Effector memory CD4-positive, alpha-beta T cell (primary cell): ENCODE results near the gene ATG7.
"Not testable (repeated sequence)": the region's sequence is repeated elsewhere in the genome, so short reads cannot be mapped to it uniquely, and the experiment has no call there.

Experiments used
- DNase-seq, 3 donors: peaks; one replicate each; pipeline ENCODE4 v3.0.0-alpha.2; 2020
- H3K27ac ChIP-seq: 2 replicates; pipeline ENCODE4 v1.7.0; 2013; ENCODE audit warnings: mild to moderate bottlenecking, low read length, moderate library complexity; ENCODE audit not compliant: insufficient read depth, poor library complexity, severe bottlenecking
- H3K27me3 ChIP-seq: replicated peaks from 2 replicates; pipeline ENCODE4 v1.7.0; 2013; ENCODE audit warnings: mild to moderate bottlenecking, low read length; ENCODE audit not compliant: insufficient read depth, control insufficient read depth, poor library complexity, severe bottlenecking
- H3K36me3 ChIP-seq: 2 replicates; pipeline ENCODE4 v1.7.0; 2013; ENCODE audit warnings: mild to moderate bottlenecking, low read length, moderate library complexity; ENCODE audit not compliant: control insufficient read depth, insufficient read depth
- H3K4me1 ChIP-seq: 2 replicates; pipeline ENCODE4 v1.7.0; 2013; ENCODE audit warnings: low read length, mild to moderate bottlenecking; ENCODE audit not compliant: control insufficient read depth, insufficient read depth, poor library complexity, severe bottlenecking
- H3K4me3 ChIP-seq: 2 replicates; pipeline ENCODE4 v1.7.0; 2013; ENCODE audit warnings: low read length, low read depth, mild to moderate bottlenecking; ENCODE audit not compliant: insufficient read depth, poor library complexity, severe bottlenecking
- H3K9me3 ChIP-seq: 2 replicates; pipeline ENCODE4 v1.7.0; 2013; ENCODE audit warnings: mild to moderate bottlenecking, low read length, moderate library complexity; ENCODE audit not compliant: control insufficient read depth

ATG7 gene

DNA sequence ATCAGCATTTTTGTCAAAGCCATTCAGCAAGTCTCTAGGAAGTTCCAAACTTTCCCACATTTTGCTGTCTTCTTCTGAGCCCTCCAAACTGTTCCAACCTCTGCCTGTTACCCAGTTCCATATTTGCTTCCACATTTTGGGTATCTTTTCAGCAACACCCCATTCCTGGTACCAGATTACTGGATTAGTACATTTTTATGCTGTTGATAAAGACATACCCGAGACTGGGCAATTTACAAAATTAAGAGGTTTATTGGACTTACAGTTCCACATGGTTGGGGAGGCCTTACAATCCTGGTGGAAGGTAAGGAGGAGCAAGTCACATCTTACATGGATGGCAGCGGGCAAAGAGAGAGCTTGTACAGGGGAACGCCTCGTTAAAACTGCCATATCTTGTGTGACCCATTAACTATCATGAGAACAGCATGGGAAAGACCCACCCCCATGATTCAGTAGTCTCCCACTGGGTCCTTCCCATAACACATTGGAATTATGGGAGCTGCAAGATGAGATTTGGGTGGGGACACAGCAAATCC, 136.2 kb downstream of the ATG7 start:
- not testable (repeated sequence) for H3K4me3 ChIP-seq, H3K27me3 ChIP-seq, DNase-seq, H3K9me3 ChIP-seq, H3K4me1 ChIP-seq, H3K27ac ChIP-seq, H3K36me3 ChIP-seq

DNA sequence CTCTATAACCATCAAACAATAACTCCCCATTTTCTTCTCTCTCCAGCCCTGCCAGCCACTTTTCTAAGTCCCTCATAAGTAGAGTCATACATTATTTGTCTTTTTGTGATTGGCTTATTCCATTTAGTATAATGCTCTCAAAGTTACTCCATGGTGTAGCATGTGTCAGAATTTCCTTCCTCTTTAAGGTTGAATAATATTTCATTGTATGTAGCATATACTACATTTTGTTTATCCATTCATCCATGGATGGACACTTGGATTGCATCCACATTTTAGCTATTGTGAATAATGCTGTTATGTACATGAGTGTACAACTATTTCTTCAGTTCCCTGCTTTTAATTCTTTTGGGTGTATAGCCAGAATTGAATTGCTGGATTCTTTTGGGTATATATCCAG, 138.4 kb downstream of the ATG7 start:
- no peak for DNase-seq
- Histone ChIP-seq H3K27ac (no peak overlapping the region), H3K4me3 (no peak overlapping the region), H3K4me1 (no peaks in the 10 kb centered on the region), H3K9me3 (no peaks in the 10 kb centered on the region), H3K36me3 (no peaks in the 10 kb centered on the region), H3K27me3 (no peaks in the 10 kb centered on the region)

DNA sequence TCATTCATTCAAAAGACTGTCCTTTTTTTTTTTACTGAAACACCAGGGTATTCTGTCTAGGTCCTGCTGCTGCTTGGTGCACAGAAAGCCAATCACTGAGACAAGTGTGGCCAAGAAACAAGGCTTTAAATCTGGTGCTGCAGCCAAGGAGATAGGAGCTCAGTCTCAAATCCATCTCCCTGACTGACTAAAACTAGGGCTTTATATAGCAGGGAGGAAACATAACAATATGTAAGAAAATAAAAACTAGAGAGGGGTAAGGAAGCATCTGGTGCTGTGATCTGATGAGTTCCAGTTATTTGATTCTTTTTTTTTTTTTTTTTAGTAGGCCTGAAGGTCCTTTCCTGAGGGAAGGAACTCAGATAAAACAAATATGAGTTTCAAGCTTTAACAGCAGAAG, 139.8 kb downstream of the ATG7 start:
- H3K9me3 ChIP-seq, result no peaks in the 10 kb centered on the region
- H3K4me1 ChIP-seq, result no peaks in the 10 kb centered on the region
- H3K27me3 ChIP-seq, result no peaks in the 10 kb centered on the region
- no peak overlapping the region for H3K27ac ChIP-seq
- no peak overlapping the region for H3K4me3 ChIP-seq
- no peak for DNase-seq
- no peaks in the 10 kb centered on the region for H3K36me3 ChIP-seq

DNA sequence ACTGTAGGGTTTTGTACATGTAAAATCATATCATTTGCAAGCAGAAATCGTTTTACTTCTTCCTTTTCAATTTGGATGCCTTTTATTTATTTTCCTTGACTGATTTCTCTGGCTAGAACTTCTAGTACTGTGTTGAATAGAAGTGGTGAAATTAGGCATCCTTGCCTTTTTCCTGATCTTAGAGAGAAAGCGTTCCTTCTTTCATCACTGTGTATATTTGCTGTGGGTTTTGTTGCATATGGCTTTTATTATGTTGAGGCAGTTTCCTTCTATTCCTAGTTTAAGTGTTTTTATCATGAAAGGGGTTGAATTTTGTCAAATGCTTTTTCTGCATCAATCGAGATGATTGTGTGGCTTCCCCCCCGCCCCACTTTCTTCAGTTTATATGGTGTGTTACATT, 140.9 kb downstream of the ATG7 start:
- Histone ChIP-seq H3K4me3 (no peak overlapping the region), H3K27ac (no peak overlapping the region)
- no peak for DNase-seq

DNA sequence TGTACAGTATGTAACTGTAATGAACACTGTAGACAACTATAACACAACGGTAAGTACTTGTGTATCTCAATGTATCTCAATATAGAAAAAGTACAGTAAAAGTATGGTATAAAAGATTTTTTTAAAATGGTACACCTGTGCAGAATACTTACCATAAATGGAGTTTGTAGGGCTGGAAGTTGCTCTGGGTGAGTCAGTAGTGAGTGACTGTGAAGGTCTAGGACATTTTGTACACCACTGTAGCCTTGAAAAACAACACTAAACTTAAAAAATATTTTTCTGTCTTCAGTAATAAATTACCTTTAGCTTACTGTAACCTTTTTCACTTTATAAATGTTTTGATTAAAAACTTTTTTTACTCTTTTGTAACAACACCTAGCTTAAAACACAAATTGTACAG, 142.9 kb downstream of the ATG7 start:
- Histone ChIP-seq H3K36me3 (no peaks in the 10 kb centered on the region), H3K4me1 (no peaks in the 10 kb centered on the region), H3K27me3 (no peaks in the 10 kb centered on the region), H3K4me3 (no peak overlapping the region), H3K9me3 (no peaks in the 10 kb centered on the region), H3K27ac (no peak overlapping the region)
- DNase-seq, result no peak

More for the DNA sequence above, 140.9 kb downstream of the ATG7 start:
- Histone ChIP-seq H3K27me3 (no peaks in the 10 kb centered on the region), H3K4me1 (no peaks in the 10 kb centered on the region), H3K9me3 (no peaks in the 10 kb centered on the region), H3K36me3 (no peaks in the 10 kb centered on the region)

DNA sequence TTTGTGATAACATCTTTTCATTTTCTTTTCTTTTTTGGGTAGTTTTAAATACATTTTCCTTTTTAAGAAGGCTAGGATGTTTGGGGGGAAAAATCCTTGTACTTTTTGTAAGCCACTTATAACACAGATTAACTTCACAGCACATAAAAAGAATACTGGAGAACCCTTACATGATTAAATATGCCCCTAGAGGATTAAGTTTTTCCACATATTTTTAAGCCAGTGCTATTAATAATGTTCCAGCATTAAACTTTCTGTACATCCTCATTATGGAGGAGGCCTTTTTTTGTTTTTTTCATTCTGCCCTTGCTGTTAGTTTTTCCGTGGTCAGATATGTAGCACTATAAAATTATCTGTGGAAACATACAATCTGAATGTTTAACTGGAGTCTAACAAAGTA, 147.9 kb downstream of the ATG7 start:
- Histone ChIP-seq H3K4me3 (no peak overlapping the region), H3K9me3 (no peaks in the 10 kb centered on the region), H3K27ac (no peak overlapping the region), H3K4me1 (no peaks in the 10 kb centered on the region), H3K27me3 (no peaks in the 10 kb centered on the region), H3K36me3 (no peaks in the 10 kb centered on the region)
- no peak for DNase-seq

DNA sequence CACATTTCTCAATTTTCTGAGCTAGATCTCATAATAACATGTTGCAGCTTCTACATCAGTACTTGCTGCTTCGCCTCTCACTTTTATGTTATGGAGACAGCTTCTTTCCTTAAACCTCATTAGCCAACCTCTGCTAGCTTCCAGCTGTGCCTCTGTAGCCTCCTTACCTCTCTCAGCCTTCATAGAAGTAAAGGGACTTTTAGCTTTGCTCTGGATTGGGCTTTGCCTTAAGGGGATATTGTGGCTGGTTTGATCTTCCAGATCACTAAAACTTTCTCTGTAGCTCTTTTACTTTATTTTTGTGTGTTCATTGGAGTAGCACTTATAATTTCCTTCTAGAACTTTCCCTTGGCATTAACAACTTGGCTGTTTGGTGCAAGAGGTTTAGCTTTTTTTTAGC, 150.1 kb downstream of the ATG7 start:
- no peaks in the 10 kb centered on the region for H3K4me1 ChIP-seq
- H3K36me3 ChIP-seq, result no peaks in the 10 kb centered on the region
- DNase-seq, result no peak
- no peak overlapping the region for H3K4me3 ChIP-seq
- H3K27ac ChIP-seq, result no peak overlapping the region
- no peaks in the 10 kb centered on the region for H3K9me3 ChIP-seq
- H3K27me3 ChIP-seq, result no peaks in the 10 kb centered on the region

DNA sequence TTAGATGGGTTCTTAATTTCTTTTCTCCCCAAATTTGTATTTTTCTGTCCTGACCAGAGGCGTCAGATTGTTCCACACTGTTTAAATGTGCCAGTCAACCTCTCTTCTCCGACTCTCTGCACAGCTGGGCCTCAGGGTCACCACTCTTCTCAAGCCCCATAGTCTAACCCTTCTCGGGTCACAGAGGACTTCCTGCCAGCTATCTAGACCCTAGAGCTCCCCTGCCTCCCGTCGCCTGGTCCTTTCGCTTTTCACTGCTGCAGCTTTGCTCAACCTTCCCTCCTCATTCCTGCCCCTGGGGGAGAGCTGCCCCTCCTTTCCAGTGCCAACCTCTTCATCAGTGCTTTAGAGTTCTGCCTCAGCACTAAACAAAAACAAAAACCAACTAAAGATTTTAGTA, 151.7 kb downstream of the ATG7 start:
- H3K4me1 ChIP-seq, result no peaks in the 10 kb centered on the region
- no peaks in the 10 kb centered on the region for H3K27me3 ChIP-seq
- no peaks in the 10 kb centered on the region for H3K9me3 ChIP-seq
- H3K36me3 ChIP-seq, result no peaks in the 10 kb centered on the region
- no peak for DNase-seq
- no peak overlapping the region for H3K27ac ChIP-seq
- no peak overlapping the region for H3K4me3 ChIP-seq

DNA sequence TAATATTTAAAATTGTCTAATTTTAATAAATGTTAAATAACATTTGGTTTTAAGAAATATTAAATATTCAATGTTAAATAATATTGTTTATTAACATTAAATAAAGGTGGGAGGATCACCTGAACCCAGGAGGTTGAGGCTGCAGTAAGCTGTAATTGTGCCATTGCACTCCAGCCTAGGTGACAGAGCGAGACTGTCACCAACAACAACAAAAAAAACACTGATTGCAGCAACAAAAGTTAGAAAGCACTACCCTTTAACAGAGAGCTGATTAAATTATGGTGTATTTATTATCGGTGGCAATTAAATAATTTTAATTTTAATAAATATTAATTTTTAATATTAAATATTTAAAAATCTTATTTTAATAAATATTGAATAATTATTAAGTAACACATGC, 152.1 kb downstream of the ATG7 start:
- H3K27ac ChIP-seq, result no peak overlapping the region
- H3K4me1 ChIP-seq, result no peaks in the 10 kb centered on the region
- H3K36me3 ChIP-seq, result no peaks in the 10 kb centered on the region

DNA sequence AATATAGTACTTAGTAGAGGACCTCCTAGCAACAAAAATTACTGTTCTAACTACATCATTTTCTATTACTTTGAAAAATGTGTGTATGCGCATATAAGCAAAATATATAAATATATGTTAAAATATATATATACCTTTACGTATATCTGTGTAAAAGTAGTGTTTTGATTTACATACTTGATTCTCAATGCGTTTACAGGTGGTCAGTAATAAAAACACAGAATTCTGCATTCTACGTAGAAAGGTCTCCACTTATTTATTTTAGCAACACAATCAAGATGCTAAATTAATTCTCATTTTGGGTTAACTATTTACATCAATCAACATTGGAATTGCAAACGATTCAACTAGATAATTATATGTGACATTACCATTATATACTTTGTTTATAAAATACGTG, 158.0 kb downstream of the ATG7 start:
- DNase-seq, result no peak
- H3K9me3 ChIP-seq, result no peaks in the 10 kb centered on the region
- no peaks in the 10 kb centered on the region for H3K27me3 ChIP-seq
- no peaks in the 10 kb centered on the region for H3K36me3 ChIP-seq
- H3K4me1 ChIP-seq, result no peaks in the 10 kb centered on the region
- no peak overlapping the region for H3K27ac ChIP-seq
- no peak overlapping the region for H3K4me3 ChIP-seq

More for the DNA sequence above, 152.1 kb downstream of the ATG7 start:
- Histone ChIP-seq H3K4me3 (no peak overlapping the region), H3K27me3 (no peaks in the 10 kb centered on the region), H3K9me3 (no peaks in the 10 kb centered on the region)
- no peak for DNase-seq

DNA sequence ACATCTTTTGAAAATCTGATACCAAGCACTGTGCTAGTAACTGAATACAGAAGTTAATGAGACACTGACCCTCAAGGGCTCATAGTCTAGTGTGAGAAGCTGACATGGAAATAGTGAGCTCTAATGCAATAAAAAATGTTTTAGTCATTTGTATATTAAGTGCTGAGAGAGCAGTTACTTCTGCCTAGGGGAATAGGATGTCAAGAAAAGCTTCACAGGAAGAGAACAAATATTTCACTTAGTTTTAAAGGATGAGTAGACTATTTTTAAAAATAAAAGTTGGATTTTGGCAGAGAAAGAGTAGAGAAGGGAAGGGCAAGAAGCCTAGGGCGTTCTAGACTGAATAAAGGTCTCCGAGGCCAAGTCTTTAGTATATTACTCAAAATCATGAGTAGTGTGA, 158.4 kb downstream of the ATG7 start:
- Histone ChIP-seq H3K4me3 (no peak overlapping the region), H3K9me3 (no peaks in the 10 kb centered on the region), H3K27ac (no peak overlapping the region), H3K4me1 (no peaks in the 10 kb centered on the region), H3K36me3 (no peaks in the 10 kb centered on the region), H3K27me3 (no peaks in the 10 kb centered on the region)
- DNase-seq, result no peak
